ENCODE measurements around the gene PSMG3.
"Not testable (repeated sequence)": the region's sequence is repeated elsewhere in the genome, so short reads cannot be mapped to it uniquely, and the experiment has no call there.

Gene PSMG3

DNA sequence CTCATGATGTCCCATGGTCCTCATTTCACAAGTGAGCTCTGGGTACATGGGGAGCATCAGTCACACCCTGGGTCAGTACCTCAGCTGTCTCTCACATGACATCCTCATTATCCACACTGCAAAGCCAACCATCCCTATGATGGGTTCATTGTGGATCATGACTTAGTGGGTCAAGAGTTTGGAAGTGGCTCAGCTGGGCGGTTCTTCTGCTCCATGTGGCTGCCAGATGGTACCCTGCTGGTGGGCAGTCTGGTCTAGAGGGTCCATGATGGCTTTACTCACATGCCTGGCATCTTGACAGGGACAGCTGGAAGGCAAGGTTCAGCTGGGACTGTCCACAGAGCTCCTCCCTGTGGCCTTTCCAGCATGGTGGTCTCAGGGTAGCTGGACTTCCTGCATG is 19.1 kb upstream of the PSMG3 start:
- H3K4me3 ChIP-seq (ENCODE audit: low read depth, low read length) = no peak overlapping the region
- TF ChIP-seq, protein P1, sequence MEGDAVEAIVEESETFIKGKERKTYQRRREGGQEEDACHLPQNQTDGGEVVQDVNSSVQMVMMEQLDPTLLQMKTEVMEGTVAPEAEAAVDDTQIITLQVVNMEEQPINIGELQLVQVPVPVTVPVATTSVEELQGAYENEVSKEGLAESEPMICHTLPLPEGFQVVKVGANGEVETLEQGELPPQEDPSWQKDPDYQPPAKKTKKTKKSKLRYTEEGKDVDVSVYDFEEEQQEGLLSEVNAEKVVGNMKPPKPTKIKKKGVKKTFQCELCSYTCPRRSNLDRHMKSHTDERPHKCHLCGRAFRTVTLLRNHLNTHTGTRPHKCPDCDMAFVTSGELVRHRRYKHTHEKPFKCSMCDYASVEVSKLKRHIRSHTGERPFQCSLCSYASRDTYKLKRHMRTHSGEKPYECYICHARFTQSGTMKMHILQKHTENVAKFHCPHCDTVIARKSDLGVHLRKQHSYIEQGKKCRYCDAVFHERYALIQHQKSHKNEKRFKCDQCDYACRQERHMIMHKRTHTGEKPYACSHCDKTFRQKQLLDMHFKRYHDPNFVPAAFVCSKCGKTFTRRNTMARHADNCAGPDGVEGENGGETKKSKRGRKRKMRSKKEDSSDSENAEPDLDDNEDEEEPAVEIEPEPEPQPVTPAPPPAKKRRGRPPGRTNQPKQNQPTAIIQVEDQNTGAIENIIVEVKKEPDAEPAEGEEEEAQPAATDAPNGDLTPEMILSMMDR (IDR thresholded peaks at IDR 0.05; ENCODE audit: low read depth, low read length, missing control alignments) = no peak
- no peak for DNase-seq (ENCODE audit: low read depth)

DNA sequence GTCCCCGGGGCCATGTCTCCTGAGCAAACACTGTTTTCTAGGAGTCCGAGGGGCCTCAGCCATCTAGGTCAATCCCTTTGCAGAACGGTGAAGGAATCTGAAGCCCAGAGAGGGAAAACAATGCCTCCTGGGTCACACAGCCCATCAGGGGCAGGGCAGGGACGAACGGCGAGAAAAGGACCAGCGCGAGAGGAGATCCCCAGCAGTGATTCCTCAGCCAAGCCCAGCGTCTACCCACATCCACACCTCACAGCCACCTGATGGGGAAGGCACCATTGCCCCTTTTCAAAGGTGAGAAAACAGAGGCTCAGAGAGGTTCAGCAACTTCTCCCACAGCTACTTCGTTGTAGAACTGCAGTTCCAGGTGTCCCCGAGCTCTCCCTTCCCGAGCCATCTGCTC is 17.9 kb upstream of the PSMG3 start:
- TF ChIP-seq, protein P1 (IDR thresholded peaks at IDR 0.05; ENCODE audit: low read depth, low read length, missing control alignments) = no peak
- no peak for DNase-seq (ENCODE audit: low read depth)
- H3K4me3 ChIP-seq (ENCODE audit: low read depth, low read length) = no peak overlapping the region

DNA sequence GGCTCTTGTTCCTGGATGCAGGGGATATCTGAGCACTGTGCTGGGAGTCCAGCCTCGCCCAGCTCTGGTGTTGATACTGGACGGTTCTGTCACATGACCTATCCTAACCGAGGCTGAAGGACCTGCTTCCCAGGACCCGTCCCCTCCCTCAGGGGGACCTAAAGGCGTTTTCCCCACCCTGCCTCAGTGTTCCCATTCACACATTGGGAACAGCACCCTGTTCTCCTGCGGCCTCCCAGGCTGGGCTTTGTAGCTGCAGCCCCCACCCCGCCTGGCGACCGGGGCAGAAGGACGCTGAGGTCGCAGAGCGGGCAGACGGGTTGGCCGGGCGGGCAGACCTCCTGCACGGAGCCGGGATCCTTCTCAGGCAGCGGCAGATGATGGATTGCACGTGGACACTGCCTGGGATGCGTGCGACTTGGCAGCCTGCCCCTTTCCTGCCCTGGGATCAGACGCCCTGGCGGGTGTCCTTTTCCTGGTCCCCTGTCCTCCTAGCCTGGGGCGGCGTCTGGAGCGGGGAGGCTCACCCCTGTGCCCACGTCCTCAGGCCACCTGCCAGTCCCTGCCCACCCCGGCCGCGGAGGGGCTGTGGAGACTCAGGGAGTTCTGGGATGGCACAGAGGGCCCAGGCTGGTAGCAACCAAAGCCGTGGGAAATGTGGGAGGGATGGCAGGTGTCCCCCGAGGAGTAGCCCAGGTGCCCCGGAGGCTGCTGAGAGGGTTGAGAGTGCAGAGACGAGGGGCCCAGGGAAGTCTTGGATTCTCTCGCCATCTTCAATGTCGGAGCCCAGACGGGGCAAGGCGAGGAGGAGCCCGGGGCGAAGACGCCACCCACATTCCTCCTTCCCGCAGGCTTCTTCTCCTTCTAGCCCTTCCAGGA is 17.2 kb upstream of the PSMG3 start:
- no peak overlapping the region for H3K4me3 ChIP-seq (ENCODE audit: low read depth, low read length)
- DNase-seq (ENCODE audit: low read depth) = no peak
- TF ChIP-seq, protein P1 (IDR thresholded peaks at IDR 0.05; ENCODE audit: low read depth, low read length, missing control alignments) = no peak

DNA sequence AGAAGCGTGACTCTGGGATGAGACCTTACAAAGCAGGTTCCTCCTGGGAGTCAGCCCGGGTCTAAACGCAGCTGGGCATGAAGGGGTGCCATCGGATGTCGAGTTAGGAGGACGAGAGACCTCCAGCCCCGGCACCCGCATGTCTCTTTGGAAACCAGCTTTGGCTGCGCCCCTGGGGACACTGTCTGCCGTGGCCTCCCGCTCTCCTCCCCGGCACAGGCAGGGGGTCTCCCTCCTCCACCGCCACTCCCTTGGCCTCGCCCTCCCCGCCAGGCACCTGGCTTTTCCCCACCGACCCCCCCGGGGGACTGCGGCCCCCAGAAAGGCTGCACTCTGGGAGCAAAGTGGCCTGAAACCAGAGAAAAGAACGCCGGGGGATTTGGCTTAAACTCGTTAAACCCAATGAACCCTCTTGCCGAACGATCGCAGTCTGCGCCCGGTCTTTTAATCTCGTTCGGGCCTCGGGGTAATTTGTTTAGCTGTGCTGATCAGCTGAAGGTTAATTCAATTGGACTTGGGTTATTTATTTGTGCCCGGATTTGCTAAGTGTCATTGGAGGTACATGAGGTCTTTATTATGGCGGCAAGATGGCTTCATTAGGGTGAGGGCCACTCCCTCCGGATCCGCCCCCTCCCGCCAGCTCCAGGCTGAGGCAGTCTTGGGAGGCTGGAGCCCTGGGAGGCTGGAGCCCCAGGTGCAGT is 16.4 kb upstream of the PSMG3 start:
- H3K4me3 ChIP-seq (ENCODE audit: low read depth, low read length) = no peak overlapping the region
- DNase-seq (ENCODE audit: low read depth) = no peak
- TF ChIP-seq, protein P1 (IDR thresholded peaks at IDR 0.05; ENCODE audit: low read depth, low read length, missing control alignments) = no peak

DNA sequence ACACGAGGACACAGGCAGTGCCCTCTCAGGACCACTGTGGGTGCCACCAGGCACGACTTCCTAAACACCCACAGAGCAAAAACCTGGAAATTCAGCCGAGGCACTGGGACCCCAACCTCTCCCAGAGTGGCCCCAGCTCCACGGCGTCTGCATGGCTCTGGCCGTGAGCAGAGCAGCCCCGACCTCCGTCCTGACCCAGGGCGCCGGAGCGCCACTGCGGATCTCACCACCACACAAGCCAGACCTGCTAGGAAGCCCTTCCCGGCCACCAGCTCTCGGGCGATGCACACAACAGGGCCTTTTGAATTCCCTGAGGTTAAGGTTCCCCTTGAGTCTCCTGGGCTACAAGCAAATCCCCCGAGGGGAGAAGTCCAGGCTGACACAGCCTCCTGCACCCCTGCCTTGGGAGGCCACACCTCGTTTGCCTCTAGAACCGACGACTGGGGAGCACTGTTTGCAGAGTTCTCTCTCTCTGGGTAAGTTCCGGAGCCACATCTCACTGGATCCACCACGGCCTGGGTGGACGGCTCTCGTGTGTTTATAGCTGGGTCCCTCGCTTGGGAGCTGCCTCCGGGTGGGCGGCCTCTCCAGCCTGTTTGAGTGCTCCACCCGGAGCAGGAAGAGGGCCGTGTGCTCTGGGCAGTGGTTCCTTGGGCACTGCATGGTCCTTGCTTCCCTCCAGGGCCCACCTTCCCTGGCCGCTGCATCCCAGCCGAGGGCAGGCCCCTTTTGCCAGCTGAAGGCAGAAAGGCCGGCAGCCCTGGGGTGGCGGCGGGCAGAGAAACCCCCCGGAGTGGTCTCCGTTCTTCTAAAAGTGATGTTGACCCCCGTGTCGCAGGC is 15.5 kb upstream of the PSMG3 start:
- TF ChIP-seq, protein P1 (IDR thresholded peaks at IDR 0.05; ENCODE audit: low read depth, low read length, missing control alignments) = no peak
- DNase-seq (ENCODE audit: low read depth) = no peak
- no peak overlapping the region for H3K4me3 ChIP-seq (ENCODE audit: low read depth, low read length)

DNA sequence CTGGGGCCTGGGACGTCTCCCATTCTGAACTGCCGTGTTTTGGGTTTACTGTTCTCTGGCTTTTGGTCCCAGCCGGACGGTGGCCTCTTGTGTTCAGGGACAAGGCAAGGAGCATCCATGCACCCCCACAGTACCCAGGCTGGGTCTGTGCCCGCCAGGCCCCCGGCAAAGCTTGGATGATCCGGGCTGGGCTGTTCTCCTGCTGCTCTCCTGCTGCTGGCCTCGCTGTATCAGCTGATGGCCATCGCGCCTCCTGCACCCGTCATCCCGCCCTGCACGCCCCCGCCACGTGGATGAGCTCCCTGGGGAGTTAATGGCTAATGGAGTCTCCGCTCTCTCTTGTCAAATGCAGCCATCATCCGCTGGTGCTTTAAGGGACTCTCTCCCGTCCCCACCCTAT is 14.9 kb upstream of the PSMG3 start:
- no peak for DNase-seq (ENCODE audit: low read depth)
- H3K4me3 ChIP-seq (ENCODE audit: low read depth, low read length) = no peak overlapping the region
- TF ChIP-seq, protein P1 (IDR thresholded peaks at IDR 0.05; ENCODE audit: low read depth, low read length, missing control alignments) = no peak

DNA sequence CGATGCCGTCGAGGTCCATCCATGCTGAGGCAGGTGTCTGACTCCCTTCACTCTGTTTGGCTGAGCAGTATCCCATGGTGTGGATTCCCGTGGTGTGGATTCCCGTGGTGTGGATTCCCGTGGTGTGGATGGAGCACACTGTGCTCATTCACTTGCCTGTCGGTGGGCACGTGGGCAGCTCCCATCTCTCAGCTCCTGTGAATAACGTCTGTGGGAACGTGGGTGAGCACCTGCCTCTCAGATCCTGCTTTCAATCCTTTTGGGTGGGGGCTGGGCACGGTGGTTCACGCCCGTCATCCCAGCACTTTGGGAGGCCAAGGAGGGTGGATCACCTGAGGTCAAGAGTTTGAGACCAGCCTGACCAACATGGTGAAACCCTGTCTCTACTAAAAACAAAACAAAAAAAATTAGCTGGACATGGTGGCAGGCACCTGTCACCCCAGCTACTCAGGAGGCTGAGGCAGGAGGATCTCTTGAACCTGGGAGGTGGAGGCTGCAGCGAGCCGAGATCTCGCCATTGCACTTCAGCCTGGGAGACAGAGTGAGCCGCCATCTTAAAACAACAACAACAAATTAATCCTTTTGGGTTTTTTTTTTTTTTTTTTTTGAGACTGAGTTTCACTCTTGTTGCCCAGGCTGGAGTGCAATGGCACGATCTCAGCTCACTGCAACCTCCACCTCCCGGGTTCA is 13.6 kb upstream of the PSMG3 start:
- DNase-seq (ENCODE audit: low read depth) = not testable (repeated sequence)

More for the DNA sequence above, 13.6 kb upstream of the PSMG3 start:
- not testable (repeated sequence) for H3K4me3 ChIP-seq (ENCODE audit: low read depth, low read length)
